ENCODE data around the gene FBN1.

The FBN1 gene

DNA sequence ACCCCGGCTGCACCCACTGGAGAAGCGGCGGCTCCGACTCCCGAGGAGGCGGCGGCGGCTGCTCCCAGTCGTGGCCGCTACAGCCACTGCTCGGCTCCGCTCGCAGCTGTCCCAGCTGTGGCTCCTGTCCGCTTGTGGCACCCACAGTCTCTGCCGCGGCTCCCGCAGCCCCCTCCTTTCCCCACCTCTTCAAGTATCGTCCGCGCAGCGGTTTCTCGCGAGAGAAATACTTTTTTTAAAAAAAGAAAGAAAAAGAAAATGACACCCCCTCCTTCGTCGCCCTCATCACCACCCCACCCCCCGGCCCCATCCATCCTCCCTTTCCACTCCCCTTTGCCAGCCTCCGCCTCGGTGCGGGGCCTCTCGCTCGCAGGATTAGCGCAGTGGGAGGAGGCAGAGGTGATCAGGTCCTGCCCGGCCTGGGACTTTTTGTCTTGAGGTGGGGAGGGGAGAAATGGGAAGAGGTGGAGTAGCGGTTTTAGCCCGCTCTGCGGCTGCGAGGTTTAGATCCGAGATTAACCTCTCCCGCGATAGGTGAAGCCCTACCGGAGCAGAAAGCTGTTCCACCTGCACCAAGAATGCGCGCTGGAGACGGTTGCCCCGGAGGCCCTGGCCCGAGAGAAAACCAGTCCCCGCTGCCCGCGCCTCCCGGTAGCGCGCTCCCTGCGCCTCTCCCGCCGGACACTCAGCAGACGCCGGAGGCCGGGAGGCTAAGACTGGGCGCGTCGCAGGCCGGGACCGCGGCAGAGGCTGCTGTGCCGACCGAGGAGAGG, at the start of gene FBN1:
TSS of gene FBN1 (minus strand) at position 152 of the 773 bp plus-strand sequence. CDS start 940 bp downstream, outside the sequence.
- Histone ChIP-seq H3K36me3 (replicated peaks; ENCODE audit: insufficient read depth, low read length) (no peaks in the 10 kb centered on the region), H3K27ac (ENCODE audit: low read length) (peak within 1 kb of the TSS; percentile 7; the same call in 1 of the 2 replicates)

DNA sequence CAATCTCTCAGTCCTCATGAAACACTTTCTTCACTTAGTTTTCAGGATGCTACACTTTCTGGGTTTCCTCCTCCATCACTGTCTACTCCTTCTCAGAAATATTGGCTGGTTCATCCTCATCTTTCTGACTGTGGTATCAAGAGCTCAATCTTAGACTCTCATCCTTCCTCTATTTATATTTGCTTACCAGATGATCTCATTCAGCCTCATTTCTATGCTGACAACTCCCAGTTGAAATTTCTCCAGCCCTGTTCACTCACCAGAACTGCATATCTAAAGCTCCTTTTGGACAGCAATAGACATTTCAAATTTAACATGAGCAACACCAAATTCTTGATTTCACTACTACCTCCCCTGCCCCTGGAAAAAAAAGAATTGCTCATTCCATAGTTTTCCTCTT, 48.0 kb upstream of the FBN1 start:
- no peak for DNase-seq
- H2AFZ ChIP-seq (ENCODE audit: low read length) = no peak overlapping the region
- H3K9ac ChIP-seq (ENCODE audit: low read length) = no peak overlapping the region
- TF ChIP-seq EZH2 (optimal IDR thresholded peaks at IDR 0.05; ENCODE audit: low read depth, low read length) = no peak
- no peak for TF ChIP-seq EZH2phosphoT487 (IDR thresholded peaks at IDR 0.05; ENCODE audit: low read length)
- TF ChIP-seq CTCF (IDR thresholded peaks at IDR 0.05; ENCODE audit: low read length) = no peak
- no peaks in the 10 kb centered on the region for H3K4me1 ChIP-seq (ENCODE audit: low read length)
- no peaks in the 10 kb centered on the region for H4K20me1 ChIP-seq (ENCODE audit: insufficient read depth, low read length)
- no peaks in the 10 kb centered on the region for H3K27me3 ChIP-seq (replicated peaks; ENCODE audit: insufficient read depth, low read length)
- no peaks in the 10 kb centered on the region for H3F3A ChIP-seq (ENCODE audit: insufficient read depth, low read length)
- no peak overlapping the region for H3K4me3 ChIP-seq (ENCODE audit: low read length)
- no peaks in the 10 kb centered on the region for H3K79me2 ChIP-seq (ENCODE audit: low read length)
- H3K9me3 ChIP-seq (replicated peaks; ENCODE audit: insufficient read depth, low read length) = no peaks in the 10 kb centered on the region
- no peak overlapping the region for H3K27ac ChIP-seq (ENCODE audit: low read length)
- no peaks in the 10 kb centered on the region for H3K9me2 ChIP-seq (replicated peaks; ENCODE audit: insufficient read depth, low read length)
- no peaks in the 10 kb centered on the region for H3K36me3 ChIP-seq (replicated peaks; ENCODE audit: insufficient read depth, low read length)
- H3K4me2 ChIP-seq (ENCODE audit: low read depth, low read length) = no peak overlapping the region

More for the DNA sequence above, at the start of gene FBN1:
- H3K9me2 ChIP-seq (replicated peaks; ENCODE audit: insufficient read depth, low read length) = no peaks in the 10 kb centered on the region
- peak within 1 kb of the TSS; percentile 90 for H3K4me3 ChIP-seq (ENCODE audit: low read length)
- H3F3A ChIP-seq (ENCODE audit: insufficient read depth, low read length) = peaks cover 4% of the 10 kb centered on the region; the same call in 1 of the 2 replicates
- peak within 1 kb of the TSS; percentile 48; the same call in 1 of the 2 replicates for H3K9ac ChIP-seq (ENCODE audit: low read length)
- no peaks in the 10 kb centered on the region for H3K79me2 ChIP-seq (ENCODE audit: low read length)
- no peaks in the 10 kb centered on the region for H4K20me1 ChIP-seq (ENCODE audit: insufficient read depth, low read length)
- DNase-seq = peak; percentile 64
- TF ChIP-seq EZH2phosphoT487 (IDR thresholded peaks at IDR 0.05; ENCODE audit: low read length) = no peak
- no peak for TF ChIP-seq CTCF (IDR thresholded peaks at IDR 0.05; ENCODE audit: low read length)
- no peak for TF ChIP-seq EZH2 (optimal IDR thresholded peaks at IDR 0.05; ENCODE audit: low read depth, low read length)
- peak within 1 kb of the TSS; percentile 86 for H2AFZ ChIP-seq (ENCODE audit: low read length)
- peaks cover 6% of the 10 kb centered on the region; the same call in 1 of the 2 replicates for H3K27me3 ChIP-seq (replicated peaks; ENCODE audit: insufficient read depth, low read length)
- H3K4me2 ChIP-seq (ENCODE audit: low read depth, low read length) = peak within 1 kb of the TSS; percentile 95
- no peaks in the 10 kb centered on the region for H3K4me1 ChIP-seq (ENCODE audit: low read length)
- H3K9me3 ChIP-seq (replicated peaks; ENCODE audit: insufficient read depth, low read length) = no peaks in the 10 kb centered on the region

DNA sequence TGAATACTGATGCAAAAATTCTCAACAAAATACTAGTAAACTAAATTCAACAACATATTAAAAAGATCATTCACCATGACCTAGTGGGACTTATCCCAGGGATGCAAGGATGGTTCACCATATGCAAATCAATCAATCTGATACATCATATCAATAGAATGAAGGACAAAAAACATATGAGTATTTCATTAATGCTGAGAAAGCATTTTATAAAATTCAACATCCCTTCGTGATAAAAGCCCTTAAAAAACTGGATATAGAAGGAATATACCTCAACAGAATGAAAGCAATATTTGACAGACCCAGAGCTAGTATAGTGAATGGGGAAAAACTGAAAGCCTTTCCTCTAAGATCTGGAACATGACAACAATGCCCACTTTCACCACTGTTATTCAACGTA, 43.0 kb upstream of the FBN1 start:
- Histone ChIP-seq H3K9me3 (replicated peaks; ENCODE audit: insufficient read depth, low read length) (no peaks in the 10 kb centered on the region), H3K4me2 (ENCODE audit: low read depth, low read length) (no peak overlapping the region), H3K4me3 (ENCODE audit: low read length) (no peak overlapping the region), H2AFZ (ENCODE audit: low read length) (no peak overlapping the region), H3K4me1 (ENCODE audit: low read length) (no peaks in the 10 kb centered on the region), H3K9ac (ENCODE audit: low read length) (no peak overlapping the region), H4K20me1 (ENCODE audit: insufficient read depth, low read length) (no peaks in the 10 kb centered on the region), H3K36me3 (replicated peaks; ENCODE audit: insufficient read depth, low read length) (no peaks in the 10 kb centered on the region), H3K27ac (ENCODE audit: low read length) (no peak overlapping the region), H3K27me3 (replicated peaks; ENCODE audit: insufficient read depth, low read length) (no peaks in the 10 kb centered on the region), H3K9me2 (replicated peaks; ENCODE audit: insufficient read depth, low read length) (no peaks in the 10 kb centered on the region), H3F3A (ENCODE audit: insufficient read depth, low read length) (no peaks in the 10 kb centered on the region), H3K79me2 (ENCODE audit: low read length) (no peaks in the 10 kb centered on the region)
- no peak for TF ChIP-seq EZH2phosphoT487 (IDR thresholded peaks at IDR 0.05; ENCODE audit: low read length)
- TF ChIP-seq CTCF (IDR thresholded peaks at IDR 0.05; ENCODE audit: low read length) = no peak
- TF ChIP-seq EZH2 (optimal IDR thresholded peaks at IDR 0.05; ENCODE audit: low read depth, low read length) = no peak
- no peak for DNase-seq

Measured in MM.1S (cell line).